Esophagus squamous epithelium (tissue), 5 donors: ENCODE results near the gene DHRSX. TPM values are rescaled to one million over a fixed set of nuclear protein-coding genes. Genes with fewer than 3 reads are reported as not detected.

Source experiments
- DNase-seq: peaks from one replicate; lab custom pipeline; 2025; lab: John Stamatoyannopoulos, UW
- H3K27ac ChIP-seq, 4 donors: fragments of 200-600 bp; sonication (generic); one replicate each; pipeline ENCODE4 v1.5.1; 2016 to 2019; ENCODE audit warnings: mild to moderate bottlenecking in 1 of 4
- H3K27me3 ChIP-seq, 4 donors: fragments of 200-600 bp; sonication (generic); 1 replicate in 3 of 4; 2 replicates in 1 of 4; pipeline versions ENCODE4 v1.5.1 to v1.6.0; 2017 to 2021; ENCODE audit warnings: antibody characterized with exemption in 1 of 4
- H3K36me3 ChIP-seq, 3 donors: fragments of 200-600 bp; sonication (generic); one replicate each; pipeline ENCODE4 v1.5.1; 2016 to 2019
- H3K4me1 ChIP-seq, 3 donors: fragments of 200-600 bp; sonication (generic); one replicate each; pipeline ENCODE4 v1.5.1; 2017 to 2019
- H3K4me3 ChIP-seq, 4 donors: fragments of 200-600 bp; sonication (generic); 1 replicate in 3 of 4; 2 replicates in 1 of 4; pipeline ENCODE4 v1.5.1; 2016 to 2019; ENCODE audit warnings: mild to moderate bottlenecking in 2 of 4, moderate library complexity in 1 of 4
- H3K9me3 ChIP-seq, 3 donors: fragments of 200-600 bp; sonication (generic); one replicate each; pipeline ENCODE4 v1.5.1; 2016 to 2019
- CTCF ChIP-seq, 6 experiments: fragments of 450-650 bp in 4 of 6; fragments of 200-600 bp in 2 of 6; sonication (generic) in 2 of 6; IDR thresholded peaks; one replicate each; pipeline ENCODE4 v1.5.1; 2016 to 2019; ENCODE audit warnings: antibody characterized with exemption in 6 of 6, mild to moderate bottlenecking in 4 of 6, moderate library complexity in 4 of 6
- POLR2A ChIP-seq, 4 donors: fragments of 450-650 bp; IDR thresholded peaks; one replicate each; pipeline ENCODE4 v1.6.1; 2017; ENCODE audit warnings: antibody characterized with exemption in 4 of 4, mild to moderate bottlenecking in 4 of 4, moderate library complexity in 3 of 4
- WGBS, 2 donors: methylation state at CpG; one replicate each; pipeline ENCODE4 v1.1.5; 2018; 5-methylcytosine and 5-hydroxymethylcytosine counted together
- intact Hi-C: fragments of 100-400 bp; cut with DNase I; formaldehyde crosslinking; loops from one replicate; pipeline ENCODE4 v1.15.0; 2022
- total RNA-seq, 4 donors: library from RNA; depleted of rRNA; stranded (reverse); fragments of >200 nt; gene quantifications; one replicate each; pipeline ENCODE4 v1.1.0, GENCODE V29; 2016
- donor health status: DM: yes; HTN: yes; CAD: no.

Gene DHRSX
- total RNA-seq, 4 donors from 2014 or later: 4.1 to 12.2 (median 8.0) TPM

GRCh38 chrX:2427147-2427546, 73.6 kb downstream of the DHRSX start:
- H3K4me3 ChIP-seq: no peak overlapping the region
- intact Hi-C loops: no loop called here
- no peaks in the 10 kb centered on the region for H3K9me3 ChIP-seq
- H3K27me3 ChIP-seq: no peaks in the 10 kb centered on the region
- TF ChIP-seq POLR2A (IDR thresholded peaks at IDR 0.05): no peak
- TF ChIP-seq CTCF (IDR thresholded peaks at IDR 0.05): no peak
- peaks cover 0 to 37% (median 0%) of the 10 kb centered on the region in 3 donors for H3K36me3 ChIP-seq
- H3K27ac ChIP-seq: no peak overlapping the region
- 88 to 91% methylated on average over 7 of the region's 7 CpGs for WGBS, 2 donors
- no peak for DNase-seq
- H3K4me1 ChIP-seq: no peaks in the 10 kb centered on the region

GRCh38 chrX:2426289-2426882, 74.4 kb downstream of the DHRSX start:
- H3K27me3 ChIP-seq: no peaks in the 10 kb centered on the region
- H3K4me3 ChIP-seq: no peak overlapping the region
- peaks cover 0 to 44% (median 0%) of the 10 kb centered on the region in 3 donors for H3K36me3 ChIP-seq
- no peak overlapping the region for H3K27ac ChIP-seq
- H3K4me1 ChIP-seq: no peaks in the 10 kb centered on the region
- no peak for TF ChIP-seq POLR2A (IDR thresholded peaks at IDR 0.05)
- no peak for TF ChIP-seq CTCF (IDR thresholded peaks at IDR 0.05)
- no peak for DNase-seq
- intact Hi-C loops: no loop called here
- no peaks in the 10 kb centered on the region for H3K9me3 ChIP-seq

- peaks cover 0 to 54% (median 0%) of the 10 kb centered on the region in 3 donors for H3K36me3 ChIP-seq
- TF ChIP-seq CTCF (IDR thresholded peaks at IDR 0.05) (no peak), POLR2A (IDR thresholded peaks at IDR 0.05) (no peak)
- no peak overlapping the region for H3K27ac ChIP-seq
- WGBS, 2 donors: 80 to 92% methylated on average over 9 to 11 of the region's 13 CpGs
- H3K9me3 ChIP-seq: no peaks in the 10 kb centered on the region
- H3K4me1 ChIP-seq: no peaks in the 10 kb centered on the region
- no peaks in the 10 kb centered on the region for H3K27me3 ChIP-seq
- H3K4me3 ChIP-seq: no peak overlapping the region
- intact Hi-C loops: no loop called here
- DNase-seq: no peak
Observed at GRCh38 chrX:2425286-2426071, 75.3 kb downstream of the DHRSX start.

GRCh38 chrX:2424317-2424716, 76.5 kb downstream of the DHRSX start:
- DNase-seq: no peak
- 85 to 93% methylated on average over 2 of the region's 2 CpGs for WGBS, 2 donors
- TF ChIP-seq POLR2A (IDR thresholded peaks at IDR 0.05): no peak
- TF ChIP-seq CTCF (IDR thresholded peaks at IDR 0.05): no peak
- Histone ChIP-seq H3K9me3 (no peaks in the 10 kb centered on the region), H3K27me3 (no peaks in the 10 kb centered on the region), H3K36me3 (peaks cover 0 to 60% (median 0%) of the 10 kb centered on the region in 3 donors), H3K4me3 (no peak overlapping the region), H3K4me1 (no peaks in the 10 kb centered on the region), H3K27ac (no peak overlapping the region)
- intact Hi-C loops: no loop called here

- intact Hi-C loops: no loop called here
- Histone ChIP-seq H3K4me3 (no peak overlapping the region), H3K36me3 (peaks cover 0 to 63% (median 0%) of the 10 kb centered on the region in 3 donors), H3K9me3 (no peaks in the 10 kb centered on the region), H3K4me1 (no peaks in the 10 kb centered on the region), H3K27me3 (no peaks in the 10 kb centered on the region), H3K27ac (no peak overlapping the region)
- no peak for DNase-seq
- TF ChIP-seq CTCF (IDR thresholded peaks at IDR 0.05): no peak
- no peak for TF ChIP-seq POLR2A (IDR thresholded peaks at IDR 0.05)
- WGBS, 2 donors: 69 to 78% methylated on average over 4 of the region's 4 CpGs
Observed at GRCh38 chrX:2423899-2424298, 76.9 kb downstream of the DHRSX start.
